ENCODE data around the gene NXPH3.

GRCh38 chr17:49589577-49589927 lies 13.9 kb downstream of the NXPH3 start:
- TF ChIP-seq CTCF (IDR thresholded peaks at IDR 0.05) (no peak), EZH2 (IDR thresholded peaks at IDR 0.05; ENCODE audit: borderline replicate concordance, insufficient read depth, low read depth, low read length, poor library complexity, severe bottlenecking) (no peak)

Measured in B cell (primary cell).